Gastrocnemius medialis (tissue), 4 donors: ENCODE measurements around the gene CAP1.

Experiments
- POLR2A ChIP-seq, 2 donors: fragments of 450-650 bp; IDR thresholded peaks; one replicate each; pipeline ENCODE4 v1.6.1; 2017; ENCODE audit warnings: antibody characterized with exemption in 2 of 2, mild to moderate bottlenecking in 2 of 2, moderate library complexity in 2 of 2
- TF ChIP-seq, protein P1 (sequence below), 5 experiments: fragments of 450-650 bp in 3 of 5; fragments of 200-600 bp in 2 of 5; sonication (generic) in 2 of 5; IDR thresholded peaks in 4 of 5; conservative IDR thresholded peaks in 1 of 5; 1 replicate in 4 of 5; 2 replicates in 1 of 5; pipeline ENCODE4 v1.5.1; 2016 to 2019; ENCODE audit warnings: antibody characterized with exemption in 5 of 5, mild to moderate bottlenecking in 3 of 5, moderate library complexity in 3 of 5

DNA sequence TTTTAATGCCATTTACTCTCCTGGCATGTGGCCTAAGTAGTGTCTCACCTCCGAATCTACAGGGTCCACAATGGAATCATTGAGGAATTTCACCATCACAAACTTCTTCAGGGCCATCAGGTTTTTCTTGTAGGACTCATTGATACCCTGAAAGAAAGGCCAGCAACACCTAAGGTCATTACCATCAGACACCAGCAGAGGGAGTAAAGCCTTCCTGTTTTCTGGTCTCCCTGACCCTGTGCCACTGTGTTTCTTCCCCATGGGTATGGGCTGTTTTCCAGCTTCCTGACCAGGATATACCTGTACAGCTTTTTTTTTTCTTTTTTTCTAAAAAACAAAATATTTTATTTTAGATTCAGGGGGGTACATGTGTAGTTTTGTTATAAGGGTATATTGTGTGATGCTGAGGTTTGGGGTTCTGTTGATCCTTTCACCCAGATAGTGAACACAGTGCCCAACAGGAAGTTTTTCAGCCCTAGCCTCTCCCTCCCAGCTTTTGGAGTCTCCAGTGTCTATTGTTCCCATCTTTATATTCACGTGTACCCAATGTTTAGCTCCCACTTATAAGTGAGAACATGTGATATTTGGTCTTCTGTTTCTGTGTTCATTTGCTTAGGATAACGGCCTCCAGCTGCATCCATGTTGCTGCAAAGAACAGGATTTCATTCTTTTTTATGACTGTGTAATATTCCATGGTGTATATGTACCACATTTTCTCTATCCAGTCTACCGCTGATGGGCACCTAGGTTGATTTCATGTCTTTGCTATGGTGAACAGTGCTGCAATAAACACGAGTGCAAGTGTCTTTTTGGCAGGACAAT, 38.2 kb downstream of the CAP1 start:
- TF ChIP-seq POLR2A (IDR thresholded peaks at IDR 0.05) = no peak
- TF ChIP-seq, protein P1, sequence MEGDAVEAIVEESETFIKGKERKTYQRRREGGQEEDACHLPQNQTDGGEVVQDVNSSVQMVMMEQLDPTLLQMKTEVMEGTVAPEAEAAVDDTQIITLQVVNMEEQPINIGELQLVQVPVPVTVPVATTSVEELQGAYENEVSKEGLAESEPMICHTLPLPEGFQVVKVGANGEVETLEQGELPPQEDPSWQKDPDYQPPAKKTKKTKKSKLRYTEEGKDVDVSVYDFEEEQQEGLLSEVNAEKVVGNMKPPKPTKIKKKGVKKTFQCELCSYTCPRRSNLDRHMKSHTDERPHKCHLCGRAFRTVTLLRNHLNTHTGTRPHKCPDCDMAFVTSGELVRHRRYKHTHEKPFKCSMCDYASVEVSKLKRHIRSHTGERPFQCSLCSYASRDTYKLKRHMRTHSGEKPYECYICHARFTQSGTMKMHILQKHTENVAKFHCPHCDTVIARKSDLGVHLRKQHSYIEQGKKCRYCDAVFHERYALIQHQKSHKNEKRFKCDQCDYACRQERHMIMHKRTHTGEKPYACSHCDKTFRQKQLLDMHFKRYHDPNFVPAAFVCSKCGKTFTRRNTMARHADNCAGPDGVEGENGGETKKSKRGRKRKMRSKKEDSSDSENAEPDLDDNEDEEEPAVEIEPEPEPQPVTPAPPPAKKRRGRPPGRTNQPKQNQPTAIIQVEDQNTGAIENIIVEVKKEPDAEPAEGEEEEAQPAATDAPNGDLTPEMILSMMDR (IDR thresholded peaks at IDR 0.05 in 4 of 5, conservative IDR thresholded peaks at IDR 0.05 in 1 of 5) = peak in 3 of 5 experiments; percentile 42 to 68 (median 54)
